Colonic mucosa (tissue), 4 donors: ENCODE measurements around the gene SLC38A6. TPM values are rescaled to one million over a fixed set of nuclear protein-coding genes. Genes with fewer than 3 reads are reported as not detected.

Source experiments
- DNase-seq: peaks from one replicate; pipeline ENCODE4 v3.0.0-alpha.2; 2020
- H3K27ac ChIP-seq: fragments of 200-600 bp; one replicate; pipeline ENCODE4 v1.8.0; 2021
- H3K27me3 ChIP-seq: fragments of 200-600 bp; one replicate; pipeline ENCODE4 v1.8.0; 2021
- H3K36me3 ChIP-seq: fragments of 200-600 bp; one replicate; pipeline ENCODE4 v1.8.0; 2021
- H3K4me1 ChIP-seq: fragments of 200-600 bp; one replicate; pipeline ENCODE4 v1.8.0; 2021; ENCODE audit warnings: mild to moderate bottlenecking
- H3K4me3 ChIP-seq: fragments of 200-600 bp; one replicate; pipeline ENCODE4 v1.8.0; 2021
- H3K9ac ChIP-seq, 2 donors: one replicate each; pipeline ENCODE4 v1.7.0; 2013; ENCODE audit warnings: control low read depth in 2 of 2, low read depth in 2 of 2, low read length in 2 of 2
- H3K9me3 ChIP-seq: fragments of 200-600 bp; one replicate; pipeline ENCODE4 v1.8.0; 2021
- CTCF ChIP-seq: fragments of 200-600 bp; IDR thresholded peaks from one replicate; pipeline ENCODE4 v1.8.0; 2022; ENCODE audit warnings: antibody characterized with exemption, mild to moderate bottlenecking
- intact Hi-C: fragments of 100-400 bp; cut with DNase I; formaldehyde crosslinking; loops from one replicate; pipeline ENCODE4 v1.14.1; 2022
- total RNA-seq, 2 donors: library from RNA; stranded (reverse); fragmentation: NEBNext Ultra II Directional in 1 of 2; extraction: Animal tissue kit (Norgen Biotek cat#: 25700) in 1 of 2; gene quantifications; one replicate each; pipeline ENCODE4 v1.2.1, GENCODE V29; 2021
- donor health status: healthy.
- donor health status: DM: no; HTN: no; CAD: no.
- donor health status: DM: no; HTN: no; CAD: no.

The SLC38A6 gene
- total RNA-seq, 2 donors from 2014 or later = 5.0 to 7.8 TPM

- no peaks in the 10 kb centered on the region for H3K36me3 ChIP-seq
- H3K27me3 ChIP-seq = no peaks in the 10 kb centered on the region
- no peak overlapping the region for H3K9ac ChIP-seq
- no peak overlapping the region for H3K27ac ChIP-seq
- H3K4me1 ChIP-seq = no peaks in the 10 kb centered on the region
- no peak for DNase-seq
- no peak for TF ChIP-seq CTCF
- H3K4me3 ChIP-seq = no peak overlapping the region
- no peaks in the 10 kb centered on the region for H3K9me3 ChIP-seq
- intact Hi-C loops = no loop called here
These were observed 95.5 kb downstream of the SLC38A6 start for GRCh38 chr14:61076556-61076955.

GRCh38 chr14:61077437-61077836, 96.4 kb downstream of the SLC38A6 start:
- Histone ChIP-seq H3K9me3 (no peaks in the 10 kb centered on the region), H3K9ac (no peak overlapping the region), H3K4me1 (no peaks in the 10 kb centered on the region), H3K36me3 (no peaks in the 10 kb centered on the region), H3K4me3 (no peak overlapping the region), H3K27me3 (no peaks in the 10 kb centered on the region), H3K27ac (no peak overlapping the region)
- DNase-seq = no peak
- no peak for TF ChIP-seq CTCF
- intact Hi-C loops = no loop called here

- intact Hi-C loops = no loop called here
- H3K4me3 ChIP-seq = no peak overlapping the region
- DNase-seq = no peak
- H3K9ac ChIP-seq = no peak overlapping the region
- no peaks in the 10 kb centered on the region for H3K27me3 ChIP-seq
- H3K4me1 ChIP-seq = no peaks in the 10 kb centered on the region
- no peaks in the 10 kb centered on the region for H3K9me3 ChIP-seq
- H3K27ac ChIP-seq = no peak overlapping the region
- no peaks in the 10 kb centered on the region for H3K36me3 ChIP-seq
- TF ChIP-seq CTCF = no peak
These were observed 97.1 kb downstream of the SLC38A6 start for GRCh38 chr14:61077951-61078720.

- no peaks in the 10 kb centered on the region for H3K36me3 ChIP-seq
- intact Hi-C loops = no loop called here
- DNase-seq = no peak
These were observed 99.6 kb downstream of the SLC38A6 start for GRCh38 chr14:61080591-61081010.

GRCh38 chr14:61088081-61088480, 107.0 kb downstream of the SLC38A6 start:
- no peaks in the 10 kb centered on the region for H3K27me3 ChIP-seq
- intact Hi-C loops = no loop called here
- no peaks in the 10 kb centered on the region for H3K36me3 ChIP-seq
- DNase-seq = no peak
- no peak overlapping the region for H3K4me3 ChIP-seq
- H3K9ac ChIP-seq = no peak overlapping the region
- TF ChIP-seq CTCF = no peak
- H3K27ac ChIP-seq = no peak overlapping the region
- no peaks in the 10 kb centered on the region for H3K4me1 ChIP-seq
- no peaks in the 10 kb centered on the region for H3K9me3 ChIP-seq

More at GRCh38 chr14:61080591-61081010, 99.6 kb downstream of the SLC38A6 start:
- no peaks in the 10 kb centered on the region for H3K4me1 ChIP-seq
- H3K9me3 ChIP-seq = no peaks in the 10 kb centered on the region
- H3K27me3 ChIP-seq = no peaks in the 10 kb centered on the region
- no peak overlapping the region for H3K9ac ChIP-seq
- H3K27ac ChIP-seq = no peak overlapping the region
- H3K4me3 ChIP-seq = no peak overlapping the region
- no peak for TF ChIP-seq CTCF
